Measurements from ENCODE around the gene GCKR. TPM values are rescaled to one million over a fixed set of nuclear protein-coding genes. Genes with fewer than 3 reads are reported as not detected.

Gene GCKR
- total and polyA plus RNA-seq, 2 donors (not counting 3 experiments of a cell fraction or from before 2014, with no cell fraction given), result 0.27 to 0.52 TPM

DNA sequence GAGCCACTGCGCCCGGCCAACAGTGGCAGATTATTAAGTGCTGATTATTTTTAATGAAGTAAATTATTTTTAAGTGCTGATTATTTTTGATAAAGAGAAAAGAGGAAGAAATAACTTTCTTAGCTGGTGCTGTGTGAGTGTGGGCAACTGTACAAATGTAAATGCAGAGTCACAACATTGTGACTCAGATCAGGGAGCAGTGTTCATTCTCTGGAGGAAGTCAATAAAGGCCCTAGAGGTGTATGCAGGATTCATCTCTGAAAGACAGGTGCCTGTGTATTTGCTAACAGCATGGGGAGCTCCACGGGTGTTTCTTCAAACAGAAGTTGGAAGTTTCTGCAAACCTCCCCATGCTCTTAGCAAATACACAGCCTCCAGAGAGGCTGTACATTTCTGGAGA is 48.3 kb upstream of the GCKR start:
- intact Hi-C loops (cut with micrococcal nuclease), result no loop called here
- no peak overlapping the region for H3K4me2 ChIP-seq (ENCODE audit: insufficient read depth, low read length)
- ChIA-PET POLR2A (no interaction called here), CTCF (interaction anchor here (1.1 to 1.6 kb wide), 2 partner anchors 10 to 19 kb away, joined by 3 to 5 read pairs; no protein-coding TSS in a partner anchor)
- FAIRE-seq (no peak), DNase-seq (ENCODE audit: low read depth, low spot score) (no peak)
- TF ChIP-seq, protein P1, sequence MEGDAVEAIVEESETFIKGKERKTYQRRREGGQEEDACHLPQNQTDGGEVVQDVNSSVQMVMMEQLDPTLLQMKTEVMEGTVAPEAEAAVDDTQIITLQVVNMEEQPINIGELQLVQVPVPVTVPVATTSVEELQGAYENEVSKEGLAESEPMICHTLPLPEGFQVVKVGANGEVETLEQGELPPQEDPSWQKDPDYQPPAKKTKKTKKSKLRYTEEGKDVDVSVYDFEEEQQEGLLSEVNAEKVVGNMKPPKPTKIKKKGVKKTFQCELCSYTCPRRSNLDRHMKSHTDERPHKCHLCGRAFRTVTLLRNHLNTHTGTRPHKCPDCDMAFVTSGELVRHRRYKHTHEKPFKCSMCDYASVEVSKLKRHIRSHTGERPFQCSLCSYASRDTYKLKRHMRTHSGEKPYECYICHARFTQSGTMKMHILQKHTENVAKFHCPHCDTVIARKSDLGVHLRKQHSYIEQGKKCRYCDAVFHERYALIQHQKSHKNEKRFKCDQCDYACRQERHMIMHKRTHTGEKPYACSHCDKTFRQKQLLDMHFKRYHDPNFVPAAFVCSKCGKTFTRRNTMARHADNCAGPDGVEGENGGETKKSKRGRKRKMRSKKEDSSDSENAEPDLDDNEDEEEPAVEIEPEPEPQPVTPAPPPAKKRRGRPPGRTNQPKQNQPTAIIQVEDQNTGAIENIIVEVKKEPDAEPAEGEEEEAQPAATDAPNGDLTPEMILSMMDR (IDR thresholded peaks at IDR 0.05; ENCODE audit: extremely low read depth in 1 of 2, insufficient read depth in 1 of 2, low read depth in 1 of 2, low read length in 2 of 2), result no peak
- peaks cover 7 to 27% of the 10 kb centered on the region in 2 experiments for H3K36me3 ChIP-seq (ENCODE audit: control insufficient read depth in 2 of 2, extremely low read depth in 1 of 2, insufficient read depth in 2 of 2, low read length in 2 of 2)
- BruUV-seq (replicated peaks), result no TSS peak
- dilution Hi-C loops (cut with MboI; ENCODE audit: extremely low pct_ligation_motif_present, low sequenced_read_pairs), result no loop called here
- H3K4me1 ChIP-seq (ENCODE audit: control insufficient read depth, extremely low read depth, insufficient read depth, low read length), result no peaks in the 10 kb centered on the region
- H3K79me2 ChIP-seq (ENCODE audit: control insufficient read depth, insufficient read depth, low read length), result no peaks in the 10 kb centered on the region
- no peaks in the 10 kb centered on the region for H3K9me1 ChIP-seq (replicated peaks; ENCODE audit: control insufficient read depth, extremely low read depth, insufficient read depth, low read length)
- H3K27ac ChIP-seq (ENCODE audit: insufficient read depth, low read depth, low read length), result no peak overlapping the region
- H3K4me3 ChIP-seq (replicated peaks in 1 of 3; ENCODE audit: insufficient read depth in 1 of 3, low read depth in 1 of 3, low read length in 3 of 3), result no peak overlapping the region
- H3K9ac ChIP-seq (replicated peaks; ENCODE audit: extremely low read depth, insufficient read depth, low read length), result no peak overlapping the region
- no peaks in the 10 kb centered on the region for H3K27me3 ChIP-seq (ENCODE audit: control insufficient read depth in 2 of 2, insufficient read depth in 2 of 2, low read length in 2 of 2)
- no peaks in the 10 kb centered on the region for H3K9me3 ChIP-seq (replicated peaks; ENCODE audit: control insufficient read depth, insufficient read depth, low read length)
- H4K20me1 ChIP-seq (replicated peaks; ENCODE audit: control insufficient read depth, extremely low read depth, insufficient read depth, low read length), result no peaks in the 10 kb centered on the region
- H2AFZ ChIP-seq (ENCODE audit: low read depth, low read length), result no peak overlapping the region

DNA sequence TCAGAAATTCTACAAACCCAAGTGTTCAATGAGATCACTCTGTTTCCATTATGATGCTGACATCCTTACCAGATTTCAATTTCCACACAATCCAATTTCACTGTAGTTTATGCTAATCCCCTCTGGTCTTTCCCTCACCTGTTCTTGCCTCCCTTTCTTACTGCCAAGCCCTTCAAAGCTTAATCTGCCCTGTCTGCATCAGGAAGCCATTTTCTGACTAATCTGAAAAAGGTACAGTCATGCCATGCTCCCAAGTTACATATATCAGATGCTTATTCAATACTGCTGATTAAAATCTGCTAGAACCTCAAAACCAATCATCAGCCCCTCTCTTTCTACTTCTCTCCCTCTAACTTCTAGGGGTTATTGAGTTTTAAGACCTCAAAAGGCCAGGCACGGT is 45.5 kb upstream of the GCKR start:
- dilution Hi-C loops (cut with MboI; ENCODE audit: extremely low pct_ligation_motif_present, low sequenced_read_pairs), result loop anchor here (25.0 kb wide), 1 partner anchor 136 kb away; the partner anchor contains the start of gene ZNF512

More for the DNA sequence above, 45.5 kb upstream of the GCKR start:
- Histone ChIP-seq H3K9me3 (replicated peaks; ENCODE audit: control insufficient read depth, insufficient read depth, low read length) (no peaks in the 10 kb centered on the region), H3K79me2 (ENCODE audit: control insufficient read depth, insufficient read depth, low read length) (no peaks in the 10 kb centered on the region), H2AFZ (ENCODE audit: low read depth, low read length) (no peak overlapping the region), H3K9ac (replicated peaks; ENCODE audit: extremely low read depth, insufficient read depth, low read length) (no peak overlapping the region), H3K4me2 (ENCODE audit: insufficient read depth, low read length) (no peak overlapping the region), H3K4me1 (ENCODE audit: control insufficient read depth, extremely low read depth, insufficient read depth, low read length) (no peaks in the 10 kb centered on the region), H3K36me3 (ENCODE audit: control insufficient read depth in 2 of 2, extremely low read depth in 1 of 2, insufficient read depth in 2 of 2, low read length in 2 of 2) (peaks cover 7 to 16% of the 10 kb centered on the region in 2 experiments), H4K20me1 (replicated peaks; ENCODE audit: control insufficient read depth, extremely low read depth, insufficient read depth, low read length) (no peaks in the 10 kb centered on the region), H3K27ac (ENCODE audit: insufficient read depth, low read depth, low read length) (no peak overlapping the region), H3K9me1 (replicated peaks; ENCODE audit: control insufficient read depth, extremely low read depth, insufficient read depth, low read length) (no peaks in the 10 kb centered on the region), H3K4me3 (replicated peaks in 1 of 3; ENCODE audit: insufficient read depth in 1 of 3, low read depth in 1 of 3, low read length in 3 of 3) (no peak overlapping the region), H3K27me3 (ENCODE audit: control insufficient read depth in 2 of 2, insufficient read depth in 2 of 2, low read length in 2 of 2) (no peaks in the 10 kb centered on the region)
- ChIA-PET POLR2A (no interaction called here), CTCF (no interaction called here)
- TF ChIP-seq POLR2AphosphoS5 (IDR thresholded peaks at IDR 0.05; ENCODE audit: insufficient read depth, low read depth, low read length) (no peak), POLR2A (IDR thresholded peaks at IDR 0.05; ENCODE audit: low read depth, low read length) (no peak), GATA2 (IDR thresholded peaks at IDR 0.05; ENCODE audit: insufficient read depth, insufficient read length, low read depth, low read length) (no peak), EZH2 (IDR thresholded peaks at IDR 0.05; ENCODE audit: borderline replicate concordance, low read depth, low read length, severe bottlenecking) (no peak), FOS (IDR thresholded peaks at IDR 0.05; ENCODE audit: borderline replicate concordance, insufficient read depth, low read length) (no peak), MYC (IDR thresholded peaks at IDR 0.05; ENCODE audit: low read depth, low read length) (no peak), JUN (IDR thresholded peaks at IDR 0.05; ENCODE audit: borderline replicate concordance, insufficient read depth, insufficient read length, low read depth) (no peak)
- TF ChIP-seq, protein P2, sequence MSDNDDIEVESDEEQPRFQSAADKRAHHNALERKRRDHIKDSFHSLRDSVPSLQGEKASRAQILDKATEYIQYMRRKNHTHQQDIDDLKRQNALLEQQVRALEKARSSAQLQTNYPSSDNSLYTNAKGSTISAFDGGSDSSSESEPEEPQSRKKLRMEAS (IDR thresholded peaks at IDR 0.05; ENCODE audit: insufficient read depth, insufficient read length), result no peak
- TF ChIP-seq, protein P1 (IDR thresholded peaks at IDR 0.05; ENCODE audit: extremely low read depth in 1 of 2, insufficient read depth in 1 of 2, low read depth in 1 of 2, low read length in 2 of 2), result no peak
- intact Hi-C loops (cut with micrococcal nuclease), result no loop called here
- DNase-seq (ENCODE audit: low read depth, low spot score) (no peak), FAIRE-seq (no peak)
- BruUV-seq (replicated peaks), result no TSS peak
